HFF-Myc (cell line): ENCODE results near the gene KRTAP10-11.
"Not testable (repeated sequence)": the region's sequence is repeated elsewhere in the genome, so short reads cannot be mapped to it uniquely, and the experiment has no call there.

Source experiments
- DNase-seq: peaks from one replicate; pipeline ENCODE4 v3.0.0-alpha.2; 2011; ENCODE audit warnings: low read depth; ENCODE audit errors: extremely low read depth
- H3K4me3 ChIP-seq: replicated peaks from 2 replicates; pipeline ENCODE4 v1.5.1; 2011; ENCODE audit warnings: low read depth, mild to moderate bottlenecking, control low read depth, low read length
- TF ChIP-seq, protein P1 (sequence below): IDR thresholded peaks from 2 replicates; pipeline ENCODE4 v1.5.1; 2012; ENCODE audit warnings: mild to moderate bottlenecking, low read depth, low read length, control low read depth; ENCODE audit errors: missing control alignments

Gene KRTAP10-11

GRCh38 chr21:44658913-44659595 is 12.8 kb downstream of the KRTAP10-11 start:
- DNase-seq = no peak
- TF ChIP-seq, protein P1, sequence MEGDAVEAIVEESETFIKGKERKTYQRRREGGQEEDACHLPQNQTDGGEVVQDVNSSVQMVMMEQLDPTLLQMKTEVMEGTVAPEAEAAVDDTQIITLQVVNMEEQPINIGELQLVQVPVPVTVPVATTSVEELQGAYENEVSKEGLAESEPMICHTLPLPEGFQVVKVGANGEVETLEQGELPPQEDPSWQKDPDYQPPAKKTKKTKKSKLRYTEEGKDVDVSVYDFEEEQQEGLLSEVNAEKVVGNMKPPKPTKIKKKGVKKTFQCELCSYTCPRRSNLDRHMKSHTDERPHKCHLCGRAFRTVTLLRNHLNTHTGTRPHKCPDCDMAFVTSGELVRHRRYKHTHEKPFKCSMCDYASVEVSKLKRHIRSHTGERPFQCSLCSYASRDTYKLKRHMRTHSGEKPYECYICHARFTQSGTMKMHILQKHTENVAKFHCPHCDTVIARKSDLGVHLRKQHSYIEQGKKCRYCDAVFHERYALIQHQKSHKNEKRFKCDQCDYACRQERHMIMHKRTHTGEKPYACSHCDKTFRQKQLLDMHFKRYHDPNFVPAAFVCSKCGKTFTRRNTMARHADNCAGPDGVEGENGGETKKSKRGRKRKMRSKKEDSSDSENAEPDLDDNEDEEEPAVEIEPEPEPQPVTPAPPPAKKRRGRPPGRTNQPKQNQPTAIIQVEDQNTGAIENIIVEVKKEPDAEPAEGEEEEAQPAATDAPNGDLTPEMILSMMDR = no peak

GRCh38 chr21:44661567-44661966 is 15.4 kb downstream of the KRTAP10-11 start:
- DNase-seq, H3K4me3 ChIP-seq: not testable (repeated sequence)

More at GRCh38 chr21:44658913-44659595, 12.8 kb downstream of the KRTAP10-11 start:
- no peak overlapping the region for H3K4me3 ChIP-seq

DNA sequence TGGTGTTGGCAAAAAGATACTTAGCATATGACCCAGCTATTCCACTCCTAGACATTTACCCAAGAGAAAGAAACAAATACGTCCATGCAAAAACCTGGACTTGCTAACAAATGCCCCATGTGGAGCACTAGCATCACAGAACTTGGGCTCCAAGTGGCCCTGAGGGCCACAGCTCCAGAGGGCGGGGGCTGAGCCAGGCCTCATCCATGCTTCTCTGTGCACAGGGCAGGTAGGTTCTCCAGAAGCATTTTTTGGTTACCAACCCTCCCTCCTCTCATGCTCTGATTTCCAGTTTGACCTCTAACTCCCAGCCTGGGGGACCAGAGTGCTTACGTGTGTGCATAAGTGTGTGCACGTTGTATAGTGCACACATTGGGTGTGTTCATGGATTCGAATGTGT is 18.5 kb downstream of the KRTAP10-11 start:
- TF ChIP-seq, protein P1 = no peak
- no peak for DNase-seq
- H3K4me3 ChIP-seq = no peak overlapping the region

DNA sequence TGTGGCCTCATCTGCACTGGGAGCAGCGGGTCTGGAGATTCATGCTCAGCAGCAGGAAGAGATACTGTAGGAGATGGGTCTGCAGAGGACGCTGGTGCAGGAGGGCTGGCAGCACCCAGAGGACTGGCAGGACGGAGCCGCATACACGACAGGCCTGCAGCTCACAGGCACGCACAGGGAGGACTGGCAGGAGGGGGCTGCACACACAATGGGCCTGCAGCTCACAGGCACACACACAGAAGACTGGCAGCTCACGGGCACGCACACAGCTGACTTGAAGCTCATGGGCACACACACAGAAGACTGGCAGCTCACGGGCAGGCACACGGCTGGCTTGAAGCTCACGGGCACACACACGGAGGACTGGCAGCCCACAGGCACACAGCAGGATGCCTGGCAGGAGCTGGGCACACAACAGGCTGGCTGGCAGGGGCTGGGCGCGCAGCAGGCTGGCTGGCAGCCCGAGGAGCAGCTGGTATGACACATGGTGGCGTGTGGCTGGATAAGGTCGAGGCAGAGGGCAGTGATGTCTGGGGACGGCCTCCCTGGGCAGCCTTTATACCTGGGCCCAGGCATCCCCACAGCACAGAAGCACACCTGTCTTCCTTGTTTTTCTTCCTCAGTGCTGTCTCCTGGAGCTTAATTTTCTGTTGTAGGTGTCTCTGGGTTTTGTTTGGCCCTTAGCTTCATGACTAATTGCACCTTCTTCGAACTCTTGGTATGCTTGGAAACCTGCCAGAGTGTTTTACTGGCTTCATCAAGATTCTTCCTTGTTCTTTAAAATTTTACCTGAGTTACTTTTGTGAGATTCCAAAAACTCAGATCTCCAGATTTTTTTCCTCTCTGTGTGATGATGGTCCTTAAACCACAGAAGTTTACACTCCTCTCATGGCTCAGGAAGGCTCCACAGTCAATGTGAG is 20.4 kb downstream of the KRTAP10-11 start, which contains the start of gene KRTAP12-2:
KRTAP12-2 (minus strand) TSS at position 527 of the 920 bp plus-strand sequence; CDS start at position 486, 41 bp downstream.
- no peak for DNase-seq
- TF ChIP-seq, protein P1 = no peak
- no peak within 1 kb of the TSS for H3K4me3 ChIP-seq

DNA sequence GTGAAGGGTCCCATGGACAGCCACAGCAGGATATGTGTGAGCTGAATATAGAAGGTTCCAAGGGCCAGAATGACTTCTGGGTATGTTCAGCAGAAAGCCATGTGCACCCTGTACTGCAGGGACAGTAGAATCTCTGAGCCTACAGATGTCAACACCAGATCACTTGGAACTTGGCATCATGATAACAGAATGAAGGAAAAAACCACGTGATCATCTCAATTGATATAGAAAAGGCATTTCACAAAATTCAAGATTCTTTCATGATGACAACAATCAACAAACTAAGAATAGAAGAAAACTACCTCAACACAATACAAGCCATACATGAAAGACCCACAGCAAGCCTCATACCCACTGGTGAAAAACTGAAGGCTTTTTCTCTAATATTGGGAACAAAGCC is 21.4 kb downstream of the KRTAP10-11 start:
- TF ChIP-seq, protein P1 = no peak
- H3K4me3 ChIP-seq = no peak overlapping the region
- DNase-seq = no peak

- TF ChIP-seq, protein P1 = no peak
- DNase-seq = no peak
- H3K4me3 ChIP-seq = no peak overlapping the region
Measured at GRCh38 chr21:44670642-44671432, 24.6 kb downstream of the KRTAP10-11 start.
